ENCODE data around the gene FKTN.
A peak's percentile ranks its signal among the peaks of the same experiment; 100 is the strongest.
"Not testable (repeated sequence)": the region's sequence is repeated elsewhere in the genome, so short reads cannot be mapped to it uniquely, and the experiment has no call there.

The FKTN gene

DNA sequence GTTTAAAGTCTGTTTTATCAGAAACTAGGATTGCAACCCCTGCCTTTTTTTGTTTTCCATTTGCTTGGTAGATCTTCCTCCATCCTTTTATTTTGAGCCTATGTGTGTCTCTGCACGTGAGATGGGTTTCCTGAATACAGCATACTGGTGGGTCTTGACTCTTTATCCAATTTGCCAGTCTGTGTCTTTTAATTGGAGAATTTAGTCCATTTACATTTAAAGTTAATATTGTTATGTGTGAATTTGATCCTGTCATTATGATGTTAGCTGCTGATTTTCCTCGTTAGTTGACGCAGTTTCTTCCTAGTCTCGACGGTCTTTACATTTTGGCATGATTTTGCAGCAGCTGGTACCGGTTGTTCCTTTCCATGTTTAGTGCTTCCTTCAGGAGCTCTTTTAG lies 22.0 kb downstream of the FKTN start:
- not testable (repeated sequence) for H3K9me3 ChIP-seq (ENCODE audit: control insufficient read depth, insufficient read depth, low read length); H3K9ac ChIP-seq (ENCODE audit: low read depth, low read length); H3K4me1 ChIP-seq (ENCODE audit: insufficient read depth, low read length); H3K36me3 ChIP-seq (ENCODE audit: insufficient read depth, low read length)

DNA sequence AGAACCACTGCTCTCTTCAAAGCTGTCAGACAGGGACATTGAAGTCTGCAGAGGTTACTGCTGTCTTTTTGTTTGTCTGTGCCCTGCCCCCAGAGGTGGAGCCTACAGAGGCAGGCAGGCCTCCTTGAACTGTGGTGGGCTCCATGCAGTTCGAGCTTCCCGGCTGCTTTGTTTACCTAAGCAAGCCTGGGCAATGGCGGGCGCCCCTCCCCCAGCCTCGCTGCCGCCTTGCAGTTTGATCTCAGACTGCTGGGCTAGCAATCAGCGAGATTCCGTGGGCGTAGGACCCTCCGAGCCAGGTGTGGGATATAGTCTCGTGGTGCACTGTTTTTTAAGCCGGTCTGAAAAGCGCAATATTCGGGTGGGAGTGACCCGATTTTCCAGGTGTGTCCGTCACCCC lies 23.6 kb downstream of the FKTN start:
- H3K9me3 ChIP-seq (ENCODE audit: control insufficient read depth, insufficient read depth, low read length); H3K36me3 ChIP-seq (ENCODE audit: insufficient read depth, low read length): not testable (repeated sequence)
- H3K9ac ChIP-seq (ENCODE audit: low read depth, low read length): peak overlapping the region; percentile 56; the same call in 1 of the 2 replicates

DNA sequence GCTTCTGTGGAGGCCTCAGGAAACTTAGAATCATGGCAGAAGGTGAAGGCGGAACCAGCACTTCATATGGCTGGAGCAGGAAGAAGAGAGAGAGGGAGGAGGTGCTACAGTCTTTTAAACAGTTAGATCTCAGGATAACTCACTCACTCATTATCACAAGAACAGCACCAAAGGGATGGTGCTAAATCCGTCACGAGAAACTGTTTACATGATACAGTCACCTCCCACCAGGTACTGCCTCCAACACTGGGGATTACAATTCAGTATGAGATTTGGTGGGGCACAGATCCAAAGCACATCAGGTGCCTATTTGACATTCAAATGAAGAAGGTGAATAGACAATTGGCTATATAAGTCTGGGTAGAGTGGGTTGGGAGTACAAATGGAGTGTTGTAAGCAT lies 35.2 kb downstream of the FKTN start:
- no peaks in the 10 kb centered on the region; the same call in 1 of the 2 replicates for H3K36me3 ChIP-seq (ENCODE audit: insufficient read depth, low read length)
- no peaks in the 10 kb centered on the region for H3K4me1 ChIP-seq (ENCODE audit: insufficient read depth, low read length)
- H3K9ac ChIP-seq (ENCODE audit: low read depth, low read length): no peak overlapping the region
- H3K9me3 ChIP-seq (ENCODE audit: control insufficient read depth, insufficient read depth, low read length): peaks cover 9% of the 10 kb centered on the region; the same call in 1 of the 2 replicates

More for the DNA sequence above, 23.6 kb downstream of the FKTN start:
- H3K4me1 ChIP-seq (ENCODE audit: insufficient read depth, low read length): not testable (repeated sequence)

DNA sequence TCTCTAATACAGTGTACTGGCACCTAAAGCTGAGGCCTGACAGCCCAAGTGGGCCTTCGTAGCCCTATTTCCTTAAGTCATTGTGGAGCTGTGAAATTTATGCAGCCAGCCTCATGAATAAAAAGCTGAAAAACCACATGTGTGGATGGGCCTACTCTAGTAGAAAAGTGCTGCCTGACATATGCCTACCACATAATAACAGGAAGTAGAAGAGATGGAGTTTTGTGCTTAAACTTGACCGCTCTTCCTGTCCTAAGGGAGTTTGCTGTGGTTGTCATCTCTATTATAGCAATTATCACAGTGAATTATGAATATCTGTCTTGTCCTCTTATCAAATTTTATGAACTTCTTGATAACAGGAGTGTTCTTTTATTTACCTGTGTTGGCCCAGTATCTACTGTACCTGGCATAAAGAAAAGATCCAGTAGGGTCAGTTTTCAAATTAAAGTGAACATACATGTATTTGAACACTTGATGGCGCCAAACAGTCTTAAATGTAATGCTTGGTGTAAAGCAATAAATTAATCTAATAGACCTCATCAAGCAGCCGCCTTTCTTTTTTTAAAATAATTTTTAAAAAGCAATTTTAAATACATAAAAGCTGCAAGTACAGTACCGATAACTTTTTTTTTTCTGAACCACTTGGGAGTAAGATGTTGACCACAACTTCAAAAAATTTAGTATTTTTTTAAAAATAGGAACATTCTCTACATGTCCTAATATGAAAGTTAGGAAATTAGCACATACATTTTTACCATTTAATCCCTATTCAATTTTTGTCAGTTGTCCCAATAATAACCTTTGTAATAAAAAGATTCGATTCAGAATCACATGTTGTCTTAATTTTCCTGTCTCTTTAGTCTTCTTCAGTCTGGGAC lies 51.0 kb downstream of the FKTN start:
- Histone ChIP-seq H3K36me3 (ENCODE audit: insufficient read depth, low read length) (no peaks in the 10 kb centered on the region; the same call in 1 of the 2 replicates), H3K4me1 (ENCODE audit: insufficient read depth, low read length) (no peaks in the 10 kb centered on the region), H3K9ac (ENCODE audit: low read depth, low read length) (no peak overlapping the region), H3K9me3 (ENCODE audit: control insufficient read depth, insufficient read depth, low read length) (no peaks in the 10 kb centered on the region)

DNA sequence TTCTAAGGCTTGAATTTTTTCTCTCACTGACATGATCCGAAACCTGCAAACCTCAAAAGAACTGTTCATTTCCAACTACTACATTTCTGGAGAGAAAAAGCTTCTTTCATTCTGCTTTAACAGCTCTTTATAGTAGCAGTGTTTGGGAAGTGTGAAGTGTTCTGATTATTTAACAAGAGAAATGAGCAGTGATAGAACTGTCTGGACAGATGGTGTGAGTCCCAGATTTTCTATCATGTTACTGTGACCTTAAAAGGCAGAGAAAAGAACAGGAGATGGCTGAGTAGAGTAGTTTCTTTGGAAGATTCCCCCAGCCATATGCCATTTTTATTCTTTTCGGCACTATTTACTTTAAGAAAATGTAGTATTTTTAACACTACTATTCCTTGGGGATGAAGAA lies 63.1 kb downstream of the FKTN start:
- no peaks in the 10 kb centered on the region for H3K36me3 ChIP-seq (ENCODE audit: insufficient read depth, low read length)

DNA sequence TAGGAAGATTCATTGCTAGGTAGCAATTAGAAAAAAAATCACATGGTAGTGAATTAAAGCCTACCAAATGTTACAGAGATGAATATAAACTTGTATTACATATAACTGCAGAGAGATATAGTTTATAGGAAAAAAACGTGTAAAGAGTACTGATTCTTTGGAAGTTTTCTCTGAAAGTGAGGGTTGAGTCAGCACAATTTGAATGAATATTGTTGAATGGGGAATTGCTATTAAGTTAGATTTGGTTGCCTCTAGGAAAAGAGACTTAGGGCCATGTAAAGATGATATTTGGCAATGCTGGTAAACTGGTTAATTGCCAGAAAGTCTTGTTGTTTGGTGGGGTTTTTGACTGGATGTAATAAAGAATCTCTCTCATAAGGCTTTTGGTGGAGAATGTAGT lies 67.2 kb downstream of the FKTN start:
- Histone ChIP-seq H3K4me1 (ENCODE audit: insufficient read depth, low read length) (no peaks in the 10 kb centered on the region), H3K9ac (ENCODE audit: low read depth, low read length) (no peak overlapping the region), H3K36me3 (ENCODE audit: insufficient read depth, low read length) (no peaks in the 10 kb centered on the region), H3K9me3 (ENCODE audit: control insufficient read depth, insufficient read depth, low read length) (no peaks in the 10 kb centered on the region)

More for the DNA sequence above, 63.1 kb downstream of the FKTN start:
- H3K9me3 ChIP-seq (ENCODE audit: control insufficient read depth, insufficient read depth, low read length): no peaks in the 10 kb centered on the region
- no peak overlapping the region for H3K9ac ChIP-seq (ENCODE audit: low read depth, low read length)
- no peaks in the 10 kb centered on the region for H3K4me1 ChIP-seq (ENCODE audit: insufficient read depth, low read length)

DNA sequence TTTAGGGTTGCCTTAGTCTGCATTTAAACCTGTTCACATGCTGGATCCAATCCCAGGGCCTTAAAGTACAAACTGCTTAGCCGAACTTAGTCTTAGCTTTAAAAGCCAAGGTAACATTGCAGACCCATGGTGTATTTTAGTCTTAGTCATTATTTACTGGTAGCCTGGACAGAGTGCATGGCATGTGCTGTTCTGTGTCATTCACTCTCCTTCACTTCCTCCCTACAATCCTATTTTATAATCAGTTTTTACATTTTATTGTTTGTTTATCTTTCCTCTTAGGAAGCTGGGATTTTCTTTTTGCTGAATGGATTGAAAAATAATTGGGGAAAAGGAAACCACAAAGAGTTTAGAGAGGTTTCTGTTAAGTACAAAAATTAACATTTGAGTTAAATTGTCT lies 74.9 kb downstream of the FKTN start:
- H3K9me3 ChIP-seq (ENCODE audit: control insufficient read depth, insufficient read depth, low read length): no peaks in the 10 kb centered on the region
- H3K4me1 ChIP-seq (ENCODE audit: insufficient read depth, low read length): no peaks in the 10 kb centered on the region
- no peaks in the 10 kb centered on the region for H3K36me3 ChIP-seq (ENCODE audit: insufficient read depth, low read length)
- H3K9ac ChIP-seq (ENCODE audit: low read depth, low read length): no peak overlapping the region

DNA sequence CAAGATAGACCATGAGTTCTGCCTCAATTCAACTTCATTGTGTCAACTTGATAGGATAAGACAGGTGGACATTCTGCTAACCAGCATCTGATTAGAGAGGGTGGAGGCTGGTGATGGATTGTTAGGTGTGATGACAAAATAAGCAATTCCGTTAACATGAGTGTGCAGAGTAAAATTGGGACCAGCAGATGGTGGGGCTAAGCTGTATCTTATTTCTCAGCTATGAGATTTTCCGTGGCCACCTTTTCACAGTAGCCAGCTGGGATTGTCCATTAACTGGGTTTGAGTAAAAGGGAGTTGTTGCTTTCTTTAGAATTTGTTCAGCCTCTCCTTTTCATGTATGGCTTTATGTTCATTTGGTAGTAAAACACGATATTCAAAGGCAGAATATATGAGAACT lies 75.5 kb downstream of the FKTN start:
- H3K9ac ChIP-seq (ENCODE audit: low read depth, low read length): no peak overlapping the region
- H3K36me3 ChIP-seq (ENCODE audit: insufficient read depth, low read length): no peaks in the 10 kb centered on the region
- no peaks in the 10 kb centered on the region for H3K9me3 ChIP-seq (ENCODE audit: control insufficient read depth, insufficient read depth, low read length)
- no peaks in the 10 kb centered on the region for H3K4me1 ChIP-seq (ENCODE audit: insufficient read depth, low read length)

DNA sequence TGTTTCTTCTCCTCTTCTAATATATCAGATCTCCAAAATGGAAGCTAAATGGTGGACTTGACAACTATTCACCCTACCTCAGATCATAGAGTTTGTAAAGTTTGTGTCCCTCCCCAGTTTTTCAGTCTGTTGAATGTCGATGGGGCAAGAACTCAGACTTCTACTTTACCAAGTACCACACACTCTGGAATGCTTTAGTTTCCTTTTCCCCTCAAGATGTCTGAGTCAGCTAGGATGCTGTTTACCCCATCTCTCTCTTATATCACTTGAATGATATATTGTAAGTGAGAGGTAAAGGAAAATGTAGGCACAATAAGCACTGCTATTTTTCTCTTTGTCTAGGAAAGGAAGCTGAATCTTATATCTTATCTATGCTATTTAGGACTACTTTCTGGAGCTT lies 78.4 kb downstream of the FKTN start:
- Histone ChIP-seq H3K36me3 (ENCODE audit: insufficient read depth, low read length) (no peaks in the 10 kb centered on the region), H3K4me1 (ENCODE audit: insufficient read depth, low read length) (no peaks in the 10 kb centered on the region), H3K9me3 (ENCODE audit: control insufficient read depth, insufficient read depth, low read length) (no peaks in the 10 kb centered on the region), H3K9ac (ENCODE audit: low read depth, low read length) (no peak overlapping the region)

DNA sequence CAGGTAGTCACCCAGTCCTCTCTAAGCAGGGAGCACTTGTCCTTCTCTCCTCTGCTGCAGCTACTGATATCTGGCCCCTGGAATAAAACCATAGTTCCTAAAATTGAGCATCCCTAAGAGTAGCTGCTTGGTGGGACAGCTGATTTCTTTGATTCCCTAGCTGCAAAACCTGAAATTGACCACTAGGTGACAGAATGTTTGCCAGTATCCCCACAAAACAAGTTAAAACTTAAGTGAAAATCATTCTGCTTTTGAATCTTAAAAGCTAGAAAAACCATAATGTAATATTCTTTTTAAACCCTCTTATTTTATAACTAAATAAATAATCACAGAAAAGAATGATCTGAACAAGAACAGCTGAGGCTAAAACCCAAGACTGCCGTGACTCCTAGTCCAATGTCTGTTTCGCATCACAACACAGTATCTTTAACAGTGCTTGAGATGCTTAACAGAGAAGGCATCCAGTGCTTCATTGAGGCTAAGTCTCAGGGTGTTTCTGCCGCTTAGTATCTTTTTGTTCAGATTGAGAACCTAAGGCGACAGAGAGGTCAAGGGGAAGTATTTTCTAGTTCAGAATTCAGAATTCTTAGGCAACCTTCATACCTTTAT lies 80.0 kb downstream of the FKTN start:
- Histone ChIP-seq H3K9me3 (ENCODE audit: control insufficient read depth, insufficient read depth, low read length) (0 out of 2 replicates have a peak, but pooled peaks cover 3% of the 10 kb centered on the region), H3K9ac (ENCODE audit: low read depth, low read length) (no peak overlapping the region), H3K4me1 (ENCODE audit: insufficient read depth, low read length) (no peaks in the 10 kb centered on the region), H3K36me3 (ENCODE audit: insufficient read depth, low read length) (no peaks in the 10 kb centered on the region)

DNA sequence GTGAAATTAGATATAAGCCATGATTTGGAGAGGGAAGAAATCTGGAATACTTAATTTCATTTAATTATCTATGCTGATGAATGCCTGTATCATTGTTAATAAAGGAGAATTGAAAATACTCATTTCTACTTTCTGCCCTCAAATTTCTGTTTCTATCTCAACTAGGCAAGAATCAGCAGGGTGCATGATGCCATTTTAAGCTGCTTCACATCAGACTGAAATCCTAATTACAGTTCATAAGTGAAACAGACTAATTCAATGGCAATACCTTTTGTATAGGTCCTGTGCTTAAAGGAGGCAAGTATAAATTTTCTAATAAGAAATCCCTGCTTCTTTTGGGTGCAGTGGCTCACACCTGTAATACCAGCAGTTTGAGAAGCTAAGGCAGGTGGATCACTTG lies 82.0 kb downstream of the FKTN start:
- Histone ChIP-seq H3K9ac (ENCODE audit: low read depth, low read length) (no peak overlapping the region), H3K36me3 (ENCODE audit: insufficient read depth, low read length) (no peaks in the 10 kb centered on the region), H3K9me3 (ENCODE audit: control insufficient read depth, insufficient read depth, low read length) (0 out of 2 replicates have a peak, but pooled peaks cover 3% of the 10 kb centered on the region), H3K4me1 (ENCODE audit: insufficient read depth, low read length) (no peaks in the 10 kb centered on the region)

DNA sequence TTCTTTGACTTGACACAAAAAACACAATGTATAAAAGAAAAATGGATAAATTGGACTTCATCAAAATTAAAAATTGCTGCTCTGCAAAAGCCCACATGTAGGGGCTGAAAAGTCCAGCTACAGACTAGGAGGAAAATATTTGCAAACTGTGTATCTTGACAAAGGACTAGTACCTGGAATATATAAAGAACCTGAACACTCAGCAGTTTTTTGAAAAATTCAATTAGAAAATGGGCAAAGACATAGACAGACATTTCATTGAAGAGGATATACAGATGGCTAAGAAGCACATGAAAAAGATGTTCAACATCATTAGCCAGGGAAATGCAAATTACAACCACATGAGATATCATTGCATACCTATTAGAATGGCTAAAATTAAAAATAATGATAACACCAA lies 85.9 kb downstream of the FKTN start:
- no peaks in the 10 kb centered on the region for H3K36me3 ChIP-seq (ENCODE audit: insufficient read depth, low read length)
- H3K9me3 ChIP-seq (ENCODE audit: control insufficient read depth, insufficient read depth, low read length): 0 out of 2 replicates have a peak, but pooled peaks cover 3% of the 10 kb centered on the region
- no peak overlapping the region for H3K9ac ChIP-seq (ENCODE audit: low read depth, low read length)
- H3K4me1 ChIP-seq (ENCODE audit: insufficient read depth, low read length): peaks cover 9% of the 10 kb centered on the region; the same call in 1 of the 2 replicates

DNA sequence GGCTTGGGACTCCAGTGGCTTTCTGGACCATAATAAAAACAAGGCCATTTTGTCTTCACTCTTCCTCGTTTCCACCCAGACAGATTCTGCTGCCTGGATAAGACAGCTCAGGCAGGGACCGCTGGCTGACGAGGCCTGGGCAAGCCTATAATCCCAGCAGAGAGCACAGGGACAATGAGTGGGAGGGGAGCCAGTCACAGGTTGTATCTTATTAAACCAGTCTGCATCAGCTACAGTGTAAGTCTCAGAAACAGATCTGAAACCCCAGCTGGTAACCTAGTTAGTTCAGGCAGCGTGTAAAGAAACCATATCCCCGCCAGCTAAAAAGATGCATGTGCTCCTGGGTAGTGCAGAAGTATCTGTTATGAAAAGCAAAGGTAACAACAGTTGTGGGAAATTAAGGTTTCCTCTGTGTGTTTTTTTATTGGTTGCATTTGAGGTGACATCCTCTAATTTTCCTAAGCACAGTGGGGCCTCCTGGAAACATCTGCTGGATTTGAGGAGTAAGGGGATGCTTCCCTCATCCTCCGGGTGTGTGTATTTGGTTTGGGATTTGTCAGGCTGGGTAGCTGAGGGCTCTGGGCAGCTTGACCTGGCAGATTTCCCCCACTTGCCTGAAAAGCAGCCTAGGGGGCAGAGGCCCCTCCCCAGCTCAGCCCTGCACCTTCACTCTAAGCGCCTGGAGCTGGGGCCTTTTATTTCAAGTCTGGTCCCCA lies 89.1 kb downstream of the FKTN start:
- Histone ChIP-seq H3K9ac (ENCODE audit: low read depth, low read length) (no peak overlapping the region), H3K9me3 (ENCODE audit: control insufficient read depth, insufficient read depth, low read length) (0 out of 2 replicates have a peak, but pooled peaks cover 3% of the 10 kb centered on the region)

DNA sequence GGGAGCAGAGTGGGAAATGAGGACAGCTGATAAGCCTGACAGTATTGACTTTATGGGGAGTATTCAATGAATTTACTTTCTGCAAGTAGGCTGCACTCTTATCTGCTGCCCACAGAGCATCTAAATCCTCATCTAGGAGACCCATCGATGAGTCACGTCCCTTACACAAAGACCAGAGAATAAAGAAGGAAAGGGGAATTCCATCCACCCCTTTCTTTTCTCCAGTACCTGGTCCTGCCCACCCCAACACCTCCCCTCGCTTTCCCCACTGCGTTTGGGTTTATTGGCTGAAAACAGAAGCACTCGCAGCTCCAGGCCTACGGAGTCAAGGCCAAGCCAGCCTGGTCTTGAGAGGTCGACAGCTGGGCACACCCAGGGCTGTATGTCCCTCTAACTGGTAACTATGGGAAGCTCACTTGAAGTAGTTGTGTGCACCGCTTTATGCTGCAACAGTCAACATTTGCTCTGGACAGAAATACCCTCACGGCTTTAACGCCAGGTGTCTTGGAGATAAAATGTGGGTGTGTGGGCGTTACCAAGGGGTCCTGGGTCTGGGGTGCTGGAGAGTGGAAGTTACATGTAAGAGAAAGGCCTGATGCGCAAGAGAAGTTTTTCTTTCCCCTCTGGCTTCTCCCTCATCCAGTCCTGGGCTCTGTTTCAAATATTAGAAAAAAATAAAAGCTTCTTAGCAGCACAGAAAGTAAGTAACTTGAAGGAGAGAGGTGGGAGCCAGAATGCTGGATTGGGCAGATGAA lies 89.8 kb downstream of the FKTN start:
- Histone ChIP-seq H3K9ac (ENCODE audit: low read depth, low read length) (no peak overlapping the region), H3K9me3 (ENCODE audit: control insufficient read depth, insufficient read depth, low read length) (no peaks in the 10 kb centered on the region), H3K4me1 (ENCODE audit: insufficient read depth, low read length) (peaks cover 14% of the 10 kb centered on the region; the same call in 1 of the 2 replicates), H3K36me3 (ENCODE audit: insufficient read depth, low read length) (no peaks in the 10 kb centered on the region)

More for the DNA sequence above, 89.1 kb downstream of the FKTN start:
- Histone ChIP-seq H3K4me1 (ENCODE audit: insufficient read depth, low read length) (peaks cover 14% of the 10 kb centered on the region; the same call in 1 of the 2 replicates), H3K36me3 (ENCODE audit: insufficient read depth, low read length) (no peaks in the 10 kb centered on the region)
